ENCODE results near the gene MAEA. TPM values are rescaled to one million over a fixed set of nuclear protein-coding genes. Genes with fewer than 3 reads are reported as not detected.

MAEA gene
- total RNA-seq, 1 donor from 2014 or later, result 65.8 TPM

- DNase-seq (peak; percentile 39), ATAC-seq (no peak)
- TF ChIP-seq, protein P1, sequence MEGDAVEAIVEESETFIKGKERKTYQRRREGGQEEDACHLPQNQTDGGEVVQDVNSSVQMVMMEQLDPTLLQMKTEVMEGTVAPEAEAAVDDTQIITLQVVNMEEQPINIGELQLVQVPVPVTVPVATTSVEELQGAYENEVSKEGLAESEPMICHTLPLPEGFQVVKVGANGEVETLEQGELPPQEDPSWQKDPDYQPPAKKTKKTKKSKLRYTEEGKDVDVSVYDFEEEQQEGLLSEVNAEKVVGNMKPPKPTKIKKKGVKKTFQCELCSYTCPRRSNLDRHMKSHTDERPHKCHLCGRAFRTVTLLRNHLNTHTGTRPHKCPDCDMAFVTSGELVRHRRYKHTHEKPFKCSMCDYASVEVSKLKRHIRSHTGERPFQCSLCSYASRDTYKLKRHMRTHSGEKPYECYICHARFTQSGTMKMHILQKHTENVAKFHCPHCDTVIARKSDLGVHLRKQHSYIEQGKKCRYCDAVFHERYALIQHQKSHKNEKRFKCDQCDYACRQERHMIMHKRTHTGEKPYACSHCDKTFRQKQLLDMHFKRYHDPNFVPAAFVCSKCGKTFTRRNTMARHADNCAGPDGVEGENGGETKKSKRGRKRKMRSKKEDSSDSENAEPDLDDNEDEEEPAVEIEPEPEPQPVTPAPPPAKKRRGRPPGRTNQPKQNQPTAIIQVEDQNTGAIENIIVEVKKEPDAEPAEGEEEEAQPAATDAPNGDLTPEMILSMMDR (IDR thresholded peaks at IDR 0.05), result no peak
- no peaks in the 10 kb centered on the region for H3K9me3 ChIP-seq
- no peak overlapping the region for H3K27ac ChIP-seq
- no peaks in the 10 kb centered on the region for H3K27me3 ChIP-seq (ENCODE audit: low read depth)
- peaks cover 28% of the 10 kb centered on the region for H3K4me1 ChIP-seq
- H3K4me3 ChIP-seq, result no peak overlapping the region
- intact Hi-C loops (cut with DNase I), result no loop called here
- peaks cover 14% of the 10 kb centered on the region for H3K36me3 ChIP-seq
These were observed 15.6 kb downstream of the MAEA start for GRCh38 chr4:1305261-1305711.

DNA sequence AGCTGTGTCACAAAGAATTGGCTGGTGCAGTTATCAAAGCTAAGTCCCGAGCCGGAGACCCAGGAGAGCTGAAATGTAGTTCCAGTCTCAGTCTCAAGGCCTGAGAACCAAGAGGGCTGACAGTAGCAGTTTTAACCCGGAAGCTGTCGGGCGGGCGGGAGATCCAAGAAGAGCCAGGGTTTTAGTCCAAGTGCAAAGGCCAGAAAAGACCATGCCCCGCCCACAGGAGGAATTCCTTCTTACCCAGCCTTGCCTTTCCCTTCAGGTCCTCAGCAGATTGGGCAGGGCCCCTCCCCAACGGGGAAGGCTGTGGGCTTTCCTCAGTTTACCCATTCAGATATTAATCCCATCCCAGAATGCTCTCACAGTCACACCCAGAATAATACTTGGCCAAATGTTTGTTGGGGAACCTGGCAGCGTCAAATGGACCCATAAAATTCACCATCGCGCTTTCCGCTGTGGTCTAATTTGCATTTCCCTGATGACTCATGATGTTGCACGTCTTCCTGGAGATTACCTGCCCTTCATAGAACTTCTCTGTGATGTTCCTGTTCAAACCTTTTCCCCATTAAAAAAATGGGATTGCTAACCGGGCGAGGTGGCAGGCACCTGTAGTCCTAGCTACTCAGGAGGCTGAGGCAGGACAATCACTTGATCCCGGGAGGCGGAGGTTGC, 16.2 kb downstream of the MAEA start:
- no peak overlapping the region for H3K27ac ChIP-seq
- DNase-seq, result peak; percentile 13
- H3K27me3 ChIP-seq (ENCODE audit: low read depth), result no peaks in the 10 kb centered on the region
- no peaks in the 10 kb centered on the region for H3K9me3 ChIP-seq
- no peak overlapping the region for H3K4me3 ChIP-seq
- TF ChIP-seq, protein P1 (IDR thresholded peaks at IDR 0.05), result no peak
- intact Hi-C loops (cut with DNase I), result no loop called here
- peaks cover 7% of the 10 kb centered on the region for H3K36me3 ChIP-seq
- no peak for ATAC-seq
- H3K4me1 ChIP-seq, result peaks cover 29% of the 10 kb centered on the region

DNA sequence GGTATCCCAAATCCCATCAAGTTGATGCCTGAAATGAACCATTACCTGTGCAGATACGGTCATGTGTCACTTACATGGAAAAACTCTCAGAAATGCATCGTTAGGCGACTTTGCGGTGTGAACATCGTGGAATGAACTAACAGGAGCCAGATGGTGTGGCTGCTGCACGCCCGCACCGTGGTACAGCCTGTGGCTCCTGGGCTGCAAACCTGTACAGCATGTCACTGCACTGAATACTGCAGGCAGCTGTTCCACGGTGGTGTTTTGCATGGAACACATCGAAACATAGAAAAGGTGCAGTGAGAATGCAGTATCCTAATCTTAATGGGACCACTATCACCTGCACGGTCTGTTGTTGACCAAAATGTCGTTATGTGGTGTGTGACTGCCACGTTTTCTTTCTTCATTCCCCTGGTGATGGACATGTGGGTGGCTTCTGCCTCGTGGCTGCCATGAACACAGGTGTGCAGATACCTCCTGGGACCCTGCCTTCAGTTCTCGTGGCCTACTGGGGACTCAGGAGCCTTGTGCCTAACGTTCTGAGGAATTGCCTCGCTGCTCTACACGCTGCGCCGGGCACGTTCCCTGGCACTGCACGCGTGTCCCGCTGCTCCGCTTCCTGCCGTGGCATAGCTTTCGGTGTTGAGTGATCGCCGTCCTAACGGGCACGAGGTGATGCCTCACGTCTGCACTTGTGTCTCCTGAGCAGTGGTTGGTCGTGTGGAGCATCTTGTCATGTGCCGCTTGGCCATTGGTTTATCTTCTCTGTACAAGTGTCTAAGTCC, 18.5 kb downstream of the MAEA start:
- TF ChIP-seq, protein P1 (IDR thresholded peaks at IDR 0.05), result no peak
- no peak for DNase-seq
- Histone ChIP-seq H3K27me3 (ENCODE audit: low read depth) (no peaks in the 10 kb centered on the region), H3K36me3 (peaks cover 18% of the 10 kb centered on the region), H3K9me3 (no peaks in the 10 kb centered on the region), H3K4me1 (peaks cover 30% of the 10 kb centered on the region), H3K4me3 (no peak overlapping the region), H3K27ac (peak overlapping the region; percentile 65)
- ATAC-seq, result no peak
- intact Hi-C loops (cut with DNase I), result no loop called here

DNA sequence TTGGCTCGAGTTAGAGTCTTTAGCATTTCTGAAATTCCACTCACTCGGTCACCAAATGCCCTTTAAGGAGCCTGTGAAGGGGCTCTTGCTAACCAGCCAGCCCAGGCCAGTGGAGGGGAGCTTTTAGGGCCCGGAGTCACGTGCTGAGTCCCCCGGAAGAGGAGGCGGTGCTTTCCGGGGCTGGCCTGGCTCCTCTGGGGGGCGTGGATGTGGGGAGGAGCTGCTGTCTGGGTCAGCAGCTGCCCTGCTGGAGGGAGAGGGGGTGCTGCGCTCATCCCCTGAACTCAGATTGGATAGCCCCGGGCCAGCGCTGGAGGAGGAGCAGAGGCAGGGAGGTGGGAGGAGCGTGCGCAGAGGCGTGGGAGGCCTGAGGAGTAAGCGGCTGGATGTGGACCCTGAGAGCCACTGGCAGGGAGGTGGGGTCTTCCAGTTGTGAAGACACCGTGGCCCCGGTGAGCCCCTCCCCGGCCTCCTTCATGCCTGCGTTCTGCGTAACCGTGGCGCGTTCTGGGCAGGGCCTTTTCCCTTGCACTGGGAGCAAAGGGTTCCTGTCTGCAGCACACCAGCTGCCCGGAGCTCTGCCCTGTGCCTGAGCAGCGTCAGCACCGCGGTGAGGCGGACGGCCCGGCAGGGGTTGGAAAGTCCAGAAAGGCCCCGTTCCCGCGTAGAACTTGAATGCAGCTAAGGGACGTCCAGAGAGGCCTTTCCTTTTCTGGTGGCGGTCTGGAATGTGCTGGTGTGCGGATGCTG, 19.7 kb downstream of the MAEA start:
- Histone ChIP-seq H3K36me3 (peaks cover 31% of the 10 kb centered on the region), H3K4me1 (peaks cover 30% of the 10 kb centered on the region), H3K27me3 (ENCODE audit: low read depth) (no peaks in the 10 kb centered on the region), H3K27ac (peak overlapping the region; percentile 65), H3K9me3 (no peaks in the 10 kb centered on the region), H3K4me3 (peak overlapping the region; percentile 54)
- TF ChIP-seq, protein P1 (IDR thresholded peaks at IDR 0.05), result no peak
- intact Hi-C loops (cut with DNase I), result no loop called here
- DNase-seq (peak; percentile 91), ATAC-seq (peak; percentile 97 to 98)

GRCh38 chr4:1310031-1310795, 20.5 kb downstream of the MAEA start:
- intact Hi-C loops (cut with DNase I), result no loop called here
- peak overlapping the region; percentile 65 for H3K27ac ChIP-seq
- ATAC-seq (no peak), DNase-seq (no peak)
- TF ChIP-seq, protein P1 (IDR thresholded peaks at IDR 0.05), result no peak
- peaks cover 30% of the 10 kb centered on the region for H3K4me1 ChIP-seq
- H3K36me3 ChIP-seq, result peaks cover 38% of the 10 kb centered on the region
- H3K4me3 ChIP-seq, result peak overlapping the region; percentile 54
- H3K27me3 ChIP-seq (ENCODE audit: low read depth), result no peaks in the 10 kb centered on the region
- no peaks in the 10 kb centered on the region for H3K9me3 ChIP-seq
